CD4-positive, CD25-positive, alpha-beta regulatory T cell (primary cell): ENCODE results near the gene FCER2. TPM values are rescaled to one million over a fixed set of nuclear protein-coding genes. Genes with fewer than 3 reads are reported as not detected.

Experiments used
- ATAC-seq, 2 donors: fragments of 150-1000 bp; cut with Tn5 transposase; one replicate each; pipeline ENCODE4 v1.10.0; 2021; ENCODE audit warnings: low read depth in 2 of 2, moderate number of reproducible peaks in 2 of 2, moderate library complexity in 1 of 2
- DNase-seq, 3 donors: peaks; one replicate each; pipeline versions ENCODE4 v3.0.0 to v3.0.0-alpha.2; 2012 to 2022; ENCODE audit warnings: mixed read lengths in 1 of 3
- H3K27ac ChIP-seq: one replicate; pipeline ENCODE4 v1.7.0; 2013; ENCODE audit warnings: mild to moderate bottlenecking, low read length; ENCODE audit not compliant: insufficient read depth, poor library complexity, severe bottlenecking
- H3K27me3 ChIP-seq: one replicate; pipeline ENCODE4 v1.7.0; 2013; ENCODE audit warnings: low read length; ENCODE audit not compliant: control insufficient read depth, insufficient read depth
- H3K36me3 ChIP-seq: one replicate; pipeline ENCODE4 v1.7.0; 2013; ENCODE audit warnings: mild to moderate bottlenecking, low read length, moderate library complexity; ENCODE audit not compliant: control insufficient read depth, insufficient read depth
- H3K4me1 ChIP-seq: 2 replicates; pipeline ENCODE4 v1.7.0; 2013; ENCODE audit warnings: mild to moderate bottlenecking, low read length; ENCODE audit not compliant: insufficient read depth, control insufficient read depth, poor library complexity, severe bottlenecking
- H3K4me3 ChIP-seq: one replicate; pipeline ENCODE4 v1.7.0; 2013; ENCODE audit warnings: low read depth, mild to moderate bottlenecking, low read length, moderate library complexity
- H3K9me3 ChIP-seq, 2 experiments: 1 replicate in 1 of 2; 2 replicates in 1 of 2; pipeline ENCODE4 v1.7.0; 2013; ENCODE audit warnings: low read length in 2 of 2, mild to moderate bottlenecking in 1 of 2, moderate library complexity in 1 of 2; ENCODE audit not compliant: control insufficient read depth in 2 of 2
- H3K27ac Mint-ChIP-seq, 3 donors: one replicate each; pipeline ENCODE4 v1.8.0; 2020 to 2022; ENCODE audit warnings: mild to moderate bottlenecking in 3 of 3, mixed read lengths in 3 of 3, moderate library complexity in 2 of 3
- H3K27me3 Mint-ChIP-seq: one replicate; pipeline ENCODE4 v1.8.0; 2022; ENCODE audit warnings: mild to moderate bottlenecking, mixed read lengths
- H3K36me3 Mint-ChIP-seq: one replicate; pipeline ENCODE4 v1.8.0; 2020; ENCODE audit warnings: mixed read lengths
- H3K4me1 Mint-ChIP-seq, 4 donors: one replicate each; pipeline ENCODE4 v1.8.0; 2020 to 2022; ENCODE audit warnings: mixed read lengths in 4 of 4, mild to moderate bottlenecking in 1 of 4
- H3K4me3 Mint-ChIP-seq, 4 donors: one replicate each; pipeline ENCODE4 v1.8.0; 2020 to 2022; ENCODE audit warnings: mild to moderate bottlenecking in 4 of 4, mixed read lengths in 4 of 4, moderate library complexity in 3 of 4
- H3K9me3 Mint-ChIP-seq, 7 donors: one replicate each; pipeline ENCODE4 v1.8.0; 2020 to 2022; ENCODE audit warnings: mixed read lengths in 7 of 7, mild to moderate bottlenecking in 3 of 7, moderate library complexity in 2 of 7
- polyA plus RNA-seq, 4 donors: library from polyadenylated mRNA; unstranded; fragments of 300-500 nt; fragmentation: Illumina TruSeq; gene quantifications; one replicate each; pipeline ENCODE4 v1.2.3, GENCODE V29; 2021
- total RNA-seq: library from RNA; stranded (reverse); gene quantifications from one replicate; pipeline ENCODE4 v1.2.3, GENCODE V29; 2022

Gene FCER2
- total and polyA plus RNA-seq, 5 donors from 2014 or later: 0.34 to 4.5 (median 0.48) TPM; not detected in 2

DNA sequence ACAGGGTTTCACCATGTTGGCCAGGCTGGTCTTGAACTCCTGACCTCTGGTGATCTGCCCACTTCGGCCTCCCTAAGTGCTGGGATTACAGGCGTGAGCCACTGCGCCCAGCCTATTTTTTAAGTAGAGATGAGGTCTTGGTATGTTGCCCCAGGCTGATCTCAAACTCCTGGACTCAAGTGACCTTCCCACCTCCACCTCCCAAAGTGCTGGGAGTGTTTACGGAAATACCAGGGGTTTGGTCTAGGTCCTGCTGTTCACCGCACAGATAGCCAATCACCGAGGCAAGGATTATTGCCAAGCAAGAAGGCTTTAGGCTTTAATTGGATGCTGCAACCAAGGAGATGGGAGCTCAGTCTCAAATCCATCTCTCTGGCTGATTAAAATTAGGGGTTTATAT is 18.4 kb upstream of the FCER2 start:
- Histone ChIP-seq H3K27ac (no peak overlapping the region), H3K9me3 (peaks cover 0 to 3% of the 10 kb centered on the region in 2 experiments), H3K4me3 (no peak overlapping the region), H3K36me3 (no peaks in the 10 kb centered on the region), H3K4me1 (no peaks in the 10 kb centered on the region), H3K27me3 (no peaks in the 10 kb centered on the region)
- Mint-ChIP-seq H3K27ac (no peak overlapping the region), H3K4me3 (no peak overlapping the region), H3K9me3 (peaks cover 0 to 7% (median 3%) of the 10 kb centered on the region in 7 donors), H3K27me3 (no peaks in the 10 kb centered on the region), H3K4me1 (peaks cover 0 to 10% (median 2%) of the 10 kb centered on the region in 4 donors), H3K36me3 (no peaks in the 10 kb centered on the region)
- ATAC-seq: no peak
- DNase-seq: no peak

GRCh38 chr19:7718668-7719067 is 16.7 kb upstream of the FCER2 start:
- no peak for DNase-seq
- H3K9me3 Mint-ChIP-seq: peaks cover 0 to 5% (median 3%) of the 10 kb centered on the region in 7 donors
- no peaks in the 10 kb centered on the region for H3K27me3 Mint-ChIP-seq
- Histone ChIP-seq H3K4me3 (no peak overlapping the region), H3K27me3 (no peaks in the 10 kb centered on the region), H3K9me3 (peaks cover 0 to 3% of the 10 kb centered on the region in 2 experiments), H3K36me3 (no peaks in the 10 kb centered on the region), H3K4me1 (no peaks in the 10 kb centered on the region), H3K27ac (no peak overlapping the region)
- no peaks in the 10 kb centered on the region for H3K36me3 Mint-ChIP-seq
- peak overlapping the region in 2 of 3 donors; percentile 9 to 54 for H3K27ac Mint-ChIP-seq
- H3K4me1 Mint-ChIP-seq: peaks cover 0 to 10% (median 4%) of the 10 kb centered on the region in 4 donors
- peak overlapping the region in 1 of 4 donors; percentile 29 for H3K4me3 Mint-ChIP-seq
- ATAC-seq: peak in 1 of 2 donors; percentile 34

GRCh38 chr19:7716762-7717161 is 14.8 kb upstream of the FCER2 start:
- Mint-ChIP-seq H3K4me1 (peaks cover 0 to 10% (median 4%) of the 10 kb centered on the region in 4 donors), H3K27me3 (no peaks in the 10 kb centered on the region), H3K36me3 (no peaks in the 10 kb centered on the region), H3K27ac (no peak overlapping the region), H3K4me3 (no peak overlapping the region), H3K9me3 (peaks cover 0 to 5% (median 3%) of the 10 kb centered on the region in 7 donors)
- H3K27ac ChIP-seq: no peak overlapping the region
- ATAC-seq (no peak), DNase-seq (no peak)
- H3K36me3 ChIP-seq: no peaks in the 10 kb centered on the region
- no peaks in the 10 kb centered on the region for H3K4me1 ChIP-seq
- peaks cover 0 to 3% of the 10 kb centered on the region in 2 experiments for H3K9me3 ChIP-seq
- H3K4me3 ChIP-seq: no peak overlapping the region
- H3K27me3 ChIP-seq: no peaks in the 10 kb centered on the region

- H3K4me3 ChIP-seq: no peak overlapping the region
- Mint-ChIP-seq H3K9me3 (peaks cover 0 to 5% (median 3%) of the 10 kb centered on the region in 7 donors), H3K4me1 (peaks cover 0 to 10% (median 5%) of the 10 kb centered on the region in 4 donors), H3K4me3 (peak overlapping the region in 1 of 4 donors; percentile 81), H3K27ac (no peak overlapping the region), H3K36me3 (no peaks in the 10 kb centered on the region), H3K27me3 (no peaks in the 10 kb centered on the region)
- no peaks in the 10 kb centered on the region for H3K27me3 ChIP-seq
- H3K4me1 ChIP-seq: no peaks in the 10 kb centered on the region
- ATAC-seq: no peak
- DNase-seq: no peak
- no peaks in the 10 kb centered on the region for H3K36me3 ChIP-seq
- H3K9me3 ChIP-seq: peaks cover 0 to 3% of the 10 kb centered on the region in 2 experiments
- H3K27ac ChIP-seq: no peak overlapping the region
Measured at GRCh38 chr19:7715671-7716070, 13.7 kb upstream of the FCER2 start.

DNA sequence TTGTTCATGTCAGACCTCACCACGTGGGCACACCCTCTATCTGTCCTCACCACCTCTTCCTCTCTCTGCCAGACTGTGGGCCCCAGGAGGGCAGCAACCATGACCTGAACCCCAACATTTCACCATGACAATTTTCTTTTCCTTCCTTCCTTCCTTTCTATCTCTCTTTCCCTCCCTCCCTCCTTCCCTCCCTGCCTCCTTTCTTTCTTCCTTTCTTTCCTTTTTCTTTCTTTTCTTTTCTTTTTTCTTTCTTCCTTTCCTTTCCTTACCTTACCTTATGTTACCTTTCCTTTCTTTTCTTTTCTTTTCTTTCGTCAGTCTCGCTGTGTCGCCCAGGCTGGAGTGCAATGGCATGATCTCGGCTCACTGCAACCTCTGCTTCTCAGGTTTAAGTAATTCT is 8.7 kb upstream of the FCER2 start:
- H3K4me3 ChIP-seq: no peak overlapping the region

GRCh38 chr19:7709932-7710460 is 8.1 kb upstream of the FCER2 start:
- no peaks in the 10 kb centered on the region for H3K9me3 Mint-ChIP-seq
- no peak overlapping the region for H3K27ac ChIP-seq
- DNase-seq (no peak), ATAC-seq (no peak)
- H3K27me3 Mint-ChIP-seq: no peaks in the 10 kb centered on the region
- peak overlapping the region in 2 of 3 donors; percentile 51 to 74 for H3K27ac Mint-ChIP-seq
- peak overlapping the region in 1 of 4 donors; percentile 38 for H3K4me3 Mint-ChIP-seq
- H3K27me3 ChIP-seq: no peaks in the 10 kb centered on the region
- peaks cover 29% of the 10 kb centered on the region for H3K4me1 ChIP-seq
- no peak overlapping the region for H3K4me3 ChIP-seq
- no peaks in the 10 kb centered on the region for H3K36me3 Mint-ChIP-seq
- H3K4me1 Mint-ChIP-seq: peaks cover 13 to 47% (median 21%) of the 10 kb centered on the region in 4 donors
- H3K36me3 ChIP-seq: no peaks in the 10 kb centered on the region
- no peaks in the 10 kb centered on the region for H3K9me3 ChIP-seq

More for the DNA sequence above, 8.7 kb upstream of the FCER2 start:
- H3K4me1 ChIP-seq: peaks cover 23% of the 10 kb centered on the region
- peaks cover 10 to 40% (median 17%) of the 10 kb centered on the region in 4 donors for H3K4me1 Mint-ChIP-seq
- peak overlapping the region; percentile 43 to 74 (median 69) for H3K27ac Mint-ChIP-seq
- no peaks in the 10 kb centered on the region for H3K9me3 ChIP-seq
- H3K9me3 Mint-ChIP-seq: no peaks in the 10 kb centered on the region
- no peak for DNase-seq
- no peak for ATAC-seq
- no peaks in the 10 kb centered on the region for H3K27me3 ChIP-seq
- no peaks in the 10 kb centered on the region for H3K36me3 ChIP-seq
- H3K27me3 Mint-ChIP-seq: no peaks in the 10 kb centered on the region
- no peak overlapping the region for H3K4me3 Mint-ChIP-seq
- H3K27ac ChIP-seq: no peak overlapping the region
- no peaks in the 10 kb centered on the region for H3K36me3 Mint-ChIP-seq

- peak overlapping the region; percentile 79 to 91 (median 86) for H3K4me3 Mint-ChIP-seq
- H3K27me3 ChIP-seq: no peaks in the 10 kb centered on the region
- no peaks in the 10 kb centered on the region for H3K9me3 ChIP-seq
- peaks cover 38% of the 10 kb centered on the region for H3K4me1 ChIP-seq
- no peaks in the 10 kb centered on the region for H3K27me3 Mint-ChIP-seq
- peaks cover 13 to 62% (median 27%) of the 10 kb centered on the region in 4 donors for H3K4me1 Mint-ChIP-seq
- DNase-seq: peak in 1 of 3 donors; percentile 22
- H3K9me3 Mint-ChIP-seq: no peaks in the 10 kb centered on the region
- H3K36me3 ChIP-seq: no peaks in the 10 kb centered on the region
- no peak overlapping the region for H3K4me3 ChIP-seq
- no peaks in the 10 kb centered on the region for H3K36me3 Mint-ChIP-seq
- peak overlapping the region; percentile 88 for H3K27ac ChIP-seq
- H3K27ac Mint-ChIP-seq: peak overlapping the region; percentile 98 to 99 (median 99)
- no peak for ATAC-seq
Measured at GRCh38 chr19:7706955-7707456, 5.1 kb upstream of the FCER2 start.
